ES-I3 (cell line): ENCODE measurements around the gene HMGB1.

ENCODE experiments used
- H3K36me3 ChIP-seq: 2 replicates; pipeline ENCODE4 v1.6.1; 2013; ENCODE audit warnings: mild to moderate bottlenecking, low read length, control low read depth, moderate library complexity; ENCODE audit not compliant: insufficient read depth
- H3K4me1 ChIP-seq: 2 replicates; pipeline ENCODE4 v1.6.1; 2013; ENCODE audit warnings: mild to moderate bottlenecking, control low read depth, low read length; ENCODE audit not compliant: insufficient read depth
- H3K9ac ChIP-seq: 2 replicates; pipeline ENCODE4 v1.6.1; 2013; ENCODE audit warnings: low read depth, mild to moderate bottlenecking, low read length, moderate library complexity
- H3K9me3 ChIP-seq: 2 replicates; pipeline ENCODE4 v1.6.1; 2013; ENCODE audit warnings: mild to moderate bottlenecking, low read length, moderate library complexity; ENCODE audit not compliant: control insufficient read depth, insufficient read depth

Gene HMGB1

GRCh38 chr13:30429721-30430694 lies 35.7 kb downstream of the HMGB1 start:
- Histone ChIP-seq H3K9me3 (no peaks in the 10 kb centered on the region), H3K9ac (no peak overlapping the region), H3K36me3 (no peaks in the 10 kb centered on the region), H3K4me1 (peaks cover 10% of the 10 kb centered on the region)

DNA sequence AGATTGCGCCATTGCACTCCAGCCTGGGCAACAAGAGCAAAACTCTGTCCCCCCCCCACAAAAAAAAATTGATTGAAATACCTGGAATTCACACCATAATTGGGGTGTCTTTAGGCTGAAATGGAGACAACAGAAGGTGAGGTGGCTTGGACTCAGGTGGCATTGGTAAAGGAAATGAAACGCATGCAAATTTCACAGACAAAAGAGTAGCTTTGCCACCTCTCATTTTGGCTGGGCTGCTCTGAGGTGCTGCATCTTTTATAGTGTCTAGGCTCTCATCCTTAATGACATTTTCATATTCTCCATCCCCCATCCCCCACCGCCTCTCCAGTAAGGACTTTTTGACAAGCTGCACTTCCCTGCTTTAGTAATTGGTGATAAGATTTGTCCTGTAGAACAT lies 36.5 kb downstream of the HMGB1 start:
- Histone ChIP-seq H3K9me3 (no peaks in the 10 kb centered on the region), H3K4me1 (peaks cover 10% of the 10 kb centered on the region), H3K9ac (no peak overlapping the region), H3K36me3 (no peaks in the 10 kb centered on the region)

GRCh38 chr13:30423891-30424290 lies 41.8 kb downstream of the HMGB1 start:
- Histone ChIP-seq H3K4me1 (0 out of 2 replicates have a peak, but pooled peaks cover 4% of the 10 kb centered on the region), H3K36me3 (no peaks in the 10 kb centered on the region), H3K9ac (no peak overlapping the region)

GRCh38 chr13:30422054-30422839 lies 43.5 kb downstream of the HMGB1 start, which contains the start of gene UBE2L5:
UBE2L5 (plus strand) TSS chr13:30422493; CDS start chr13:30427991, 5,498 bp downstream.
- Histone ChIP-seq H3K9me3 (no peaks in the 10 kb centered on the region), H3K9ac (peak within 1 kb of the TSS; percentile 77), H3K36me3 (no peaks in the 10 kb centered on the region), H3K4me1 (peaks cover 6% of the 10 kb centered on the region; the same call in 1 of the 2 replicates)

More at GRCh38 chr13:30423891-30424290, 41.8 kb downstream of the HMGB1 start:
- no peaks in the 10 kb centered on the region for H3K9me3 ChIP-seq

GRCh38 chr13:30421093-30422053 lies 44.4 kb downstream of the HMGB1 start:
- no peaks in the 10 kb centered on the region for H3K36me3 ChIP-seq
- H3K9me3 ChIP-seq = no peaks in the 10 kb centered on the region
- peaks cover 6% of the 10 kb centered on the region; the same call in 1 of the 2 replicates for H3K4me1 ChIP-seq
- H3K9ac ChIP-seq = peak overlapping the region; percentile 76

- H3K9ac ChIP-seq = no peak overlapping the region
- H3K36me3 ChIP-seq = no peaks in the 10 kb centered on the region
- no peaks in the 10 kb centered on the region for H3K9me3 ChIP-seq
- peaks cover 6% of the 10 kb centered on the region; the same call in 1 of the 2 replicates for H3K4me1 ChIP-seq
Observed at GRCh38 chr13:30418717-30419459, 46.8 kb downstream of the HMGB1 start.

DNA sequence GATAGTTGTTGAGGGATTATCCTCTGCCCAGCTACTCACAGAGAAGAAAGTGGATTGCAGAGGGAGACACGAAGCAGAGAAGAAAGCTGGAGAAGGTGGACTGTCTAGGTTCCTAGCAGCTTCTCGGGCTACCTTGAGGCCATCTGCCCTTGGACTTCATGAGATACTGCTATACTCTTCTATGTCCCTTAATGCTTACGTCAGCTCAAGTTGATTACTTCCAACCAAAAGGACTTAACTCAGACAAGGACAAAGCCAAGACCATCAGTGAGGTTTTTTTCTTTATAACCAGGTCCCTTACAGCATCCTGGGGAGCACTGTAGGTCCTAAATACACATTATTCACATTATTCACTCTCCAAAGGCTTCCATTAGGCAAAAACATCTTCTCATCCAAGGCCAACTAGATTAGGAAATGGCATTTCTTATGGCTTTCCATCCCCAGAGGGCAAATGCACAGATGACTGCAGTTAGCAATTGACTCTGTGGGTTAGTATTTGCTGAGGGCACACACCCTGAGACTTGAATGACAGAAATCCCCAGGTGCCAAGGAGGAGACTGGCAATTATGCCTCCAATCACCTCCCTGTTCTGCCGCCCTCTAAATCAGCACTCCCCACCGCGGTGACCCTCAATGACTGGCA lies 47.5 kb downstream of the HMGB1 start:
- H3K36me3 ChIP-seq = no peaks in the 10 kb centered on the region
- peaks cover 6% of the 10 kb centered on the region; the same call in 1 of the 2 replicates for H3K4me1 ChIP-seq
- no peak overlapping the region for H3K9ac ChIP-seq
- no peaks in the 10 kb centered on the region for H3K9me3 ChIP-seq

GRCh38 chr13:30416471-30416870 lies 49.3 kb downstream of the HMGB1 start:
- Histone ChIP-seq H3K36me3 (no peaks in the 10 kb centered on the region), H3K9ac (no peak overlapping the region), H3K4me1 (peaks cover 6% of the 10 kb centered on the region; the same call in 1 of the 2 replicates), H3K9me3 (no peaks in the 10 kb centered on the region)

DNA sequence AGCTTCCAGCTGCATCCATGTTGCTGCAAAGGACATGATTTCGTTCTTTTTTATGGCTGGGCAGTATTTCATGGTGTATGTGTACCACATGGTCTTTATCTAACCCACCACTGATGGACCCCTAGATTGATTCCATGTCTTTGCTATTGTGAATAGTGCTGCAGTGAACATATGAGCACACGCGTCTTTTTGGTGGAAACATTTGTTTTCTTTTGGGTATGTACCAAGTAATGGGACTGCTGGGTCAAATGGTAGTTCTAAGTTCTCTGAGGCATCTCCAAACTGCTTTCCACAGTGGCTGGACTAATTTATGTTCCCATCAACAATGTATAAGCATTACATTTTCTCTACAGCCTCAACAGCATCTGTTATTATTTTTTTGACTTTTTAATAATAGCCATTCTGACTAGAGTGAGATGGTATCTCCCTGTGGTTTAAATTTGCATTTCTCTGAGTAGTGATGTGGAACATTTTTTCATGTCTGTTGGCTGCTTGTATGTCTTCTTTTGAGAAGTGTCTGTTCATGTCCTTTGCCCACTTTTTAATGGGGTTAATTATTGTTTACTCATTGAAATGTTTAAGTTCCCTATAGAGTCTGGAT lies 50.2 kb downstream of the HMGB1 start:
- Histone ChIP-seq H3K9ac (no peak overlapping the region), H3K4me1 (peaks cover 2% of the 10 kb centered on the region; the same call in 1 of the 2 replicates), H3K36me3 (no peaks in the 10 kb centered on the region), H3K9me3 (no peaks in the 10 kb centered on the region)

DNA sequence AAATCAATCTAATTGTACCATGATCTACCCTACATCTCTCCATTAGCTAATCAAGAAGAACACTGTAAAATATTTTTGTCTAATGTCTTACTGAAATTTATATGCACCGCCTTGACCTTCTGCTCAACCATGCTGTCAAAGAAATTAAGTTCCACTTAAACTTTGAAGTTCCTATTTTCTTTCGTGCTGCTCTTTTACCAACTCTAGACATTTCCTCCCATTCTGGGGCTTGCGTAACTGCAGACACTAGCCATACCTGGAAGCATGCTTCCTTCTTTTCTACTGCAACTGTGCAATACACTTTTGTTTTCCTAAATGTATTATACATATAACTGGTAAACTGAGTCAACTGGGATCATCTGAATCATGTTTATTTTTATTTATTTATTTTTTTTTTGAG lies 51.9 kb downstream of the HMGB1 start:
- Histone ChIP-seq H3K4me1 (peaks cover 2% of the 10 kb centered on the region; the same call in 1 of the 2 replicates), H3K9me3 (no peaks in the 10 kb centered on the region), H3K9ac (no peak overlapping the region), H3K36me3 (no peaks in the 10 kb centered on the region)

DNA sequence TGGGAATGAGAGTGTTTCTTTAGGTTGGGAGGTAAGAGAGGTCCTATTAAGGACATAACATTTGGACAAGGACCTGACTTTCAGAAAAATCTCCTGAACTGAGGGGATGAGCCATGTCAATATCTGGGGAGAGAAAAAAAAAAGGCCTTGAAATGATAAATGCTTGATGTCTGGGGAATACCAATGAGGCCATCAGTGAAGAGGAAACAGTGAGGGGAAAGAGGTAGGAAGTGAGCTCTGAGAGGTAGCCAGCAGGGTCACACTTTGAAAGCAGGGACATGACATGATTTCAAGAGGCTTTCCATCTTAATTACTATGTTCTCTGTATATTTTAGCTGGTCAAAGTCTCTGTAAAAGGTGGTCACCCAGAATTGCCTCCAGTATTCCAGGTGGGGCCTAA lies 53.4 kb downstream of the HMGB1 start:
- Histone ChIP-seq H3K9ac (no peak overlapping the region), H3K36me3 (no peaks in the 10 kb centered on the region), H3K4me1 (no peaks in the 10 kb centered on the region)

DNA sequence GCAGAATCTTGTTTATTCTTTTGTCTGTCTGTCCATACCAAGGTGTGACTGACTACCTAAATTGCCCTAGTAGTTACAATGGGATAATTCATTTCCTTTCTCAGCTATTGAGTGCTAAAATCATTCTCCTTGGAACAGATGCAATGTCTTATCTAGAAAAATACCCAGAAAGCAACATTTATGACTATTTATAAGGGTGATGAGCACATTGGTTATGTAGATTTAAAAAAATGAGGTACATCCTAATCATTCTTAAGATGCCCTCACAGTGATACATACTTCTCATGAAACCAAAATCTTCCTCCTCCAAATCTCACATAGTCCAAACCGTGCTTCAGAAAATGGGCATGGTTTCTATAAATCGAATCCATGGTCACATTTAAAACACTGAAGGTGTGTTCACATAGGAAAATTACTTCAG lies 55.0 kb downstream of the HMGB1 start:
- Histone ChIP-seq H3K9ac (no peak overlapping the region), H3K4me1 (no peaks in the 10 kb centered on the region)

More for the DNA sequence above, 53.4 kb downstream of the HMGB1 start:
- no peaks in the 10 kb centered on the region for H3K9me3 ChIP-seq

More for the DNA sequence above, 55.0 kb downstream of the HMGB1 start:
- no peaks in the 10 kb centered on the region for H3K9me3 ChIP-seq
- H3K36me3 ChIP-seq = no peaks in the 10 kb centered on the region
